Stimulated activated CD8-positive, alpha-beta memory T cell treated with anti-CD3 and anti-CD28 coated beads, Interleukin-15, amount 100 ng/mL, for 1 hour (primary cell): ENCODE data around the gene NGEF.
"Not testable (repeated sequence)": the region's sequence is repeated elsewhere in the genome, so short reads cannot be mapped to it uniquely, and the experiment has no call there.

ENCODE experiments used
- DNase-seq: peaks from one replicate; pipeline ENCODE4 v3.0.0-alpha.2; 2020; ENCODE audit warnings: low read depth

NGEF gene

GRCh38 chr2:233021771-233022170 lies 8.7 kb upstream of the NGEF start:
- DNase-seq = no peak

- DNase-seq = no peak
Observed at GRCh38 chr2:233020454-233020853, 7.4 kb upstream of the NGEF start.

- DNase-seq = not testable (repeated sequence)
Observed at GRCh38 chr2:233019610-233020009, 6.6 kb upstream of the NGEF start.

- DNase-seq = no peak
Observed at GRCh38 chr2:233017947-233018346, 4.9 kb upstream of the NGEF start.

GRCh38 chr2:233015019-233015645 lies 2.1 kb upstream of the NGEF start:
- no peak for DNase-seq

GRCh38 chr2:233013650-233014049 lies 594 bp upstream of the NGEF start:
- DNase-seq = no peak

GRCh38 chr2:233012301-233012971 lies 620 bp downstream of the NGEF start:
- no peak for DNase-seq

GRCh38 chr2:233011702-233012131 lies 1.3 kb downstream of the NGEF start:
- DNase-seq = no peak

GRCh38 chr2:233011268-233011650 lies 1.8 kb downstream of the NGEF start:
- no peak for DNase-seq

GRCh38 chr2:233010569-233011267 lies 2.3 kb downstream of the NGEF start:
- no peak for DNase-seq

GRCh38 chr2:233009661-233010060 lies 3.4 kb downstream of the NGEF start:
- DNase-seq = no peak

- no peak for DNase-seq
Observed at GRCh38 chr2:233007739-233008138, 5.3 kb downstream of the NGEF start.

GRCh38 chr2:233007270-233007669 lies 5.8 kb downstream of the NGEF start:
- no peak for DNase-seq

- DNase-seq = no peak
Observed at GRCh38 chr2:233006648-233007047, 6.4 kb downstream of the NGEF start.

- DNase-seq = no peak
Observed at GRCh38 chr2:233005096-233005495, 8.0 kb downstream of the NGEF start.

- DNase-seq = no peak
Observed at GRCh38 chr2:233003658-233004555, 9.1 kb downstream of the NGEF start.

GRCh38 chr2:233002829-233003657 lies 10.0 kb downstream of the NGEF start:
- no peak for DNase-seq

- no peak for DNase-seq
Observed at GRCh38 chr2:233000886-233001750, 11.9 kb downstream of the NGEF start.

- no peak for DNase-seq
Observed at GRCh38 chr2:232999354-232999753, 13.7 kb downstream of the NGEF start.

GRCh38 chr2:232998666-232998985 lies 14.4 kb downstream of the NGEF start:
- DNase-seq = no peak
